Stimulated activated CD8-positive, alpha-beta memory T cell treated with anti-CD3 and anti-CD28 coated beads, Interleukin-7, amount 100 ng/mL, for 48 hours (primary cell): ENCODE data around the gene MINK1.
"Not testable (repeated sequence)": the region's sequence is repeated elsewhere in the genome, so short reads cannot be mapped to it uniquely, and the experiment has no call there.

ENCODE experiments used
- DNase-seq, 2 donors: peaks; one replicate each; pipeline ENCODE4 v3.0.0-alpha.2; 2020; ENCODE audit warnings: low read depth in 1 of 2; ENCODE audit errors: extremely low read depth in 1 of 2

Gene MINK1

GRCh38 chr17:4867535-4867934, 34.4 kb downstream of the MINK1 start:
- DNase-seq = not testable (repeated sequence)

GRCh38 chr17:4869058-4869998, 36.2 kb downstream of the MINK1 start:
- not testable (repeated sequence) for DNase-seq

- DNase-seq = no peak
Measured at GRCh38 chr17:4870855-4871254, 37.7 kb downstream of the MINK1 start.

- DNase-seq = no peak
Measured at GRCh38 chr17:4872786-4873185, 39.6 kb downstream of the MINK1 start.

GRCh38 chr17:4877089-4877488, 43.9 kb downstream of the MINK1 start:
- no peak for DNase-seq

GRCh38 chr17:4879601-4880000, 46.5 kb downstream of the MINK1 start:
- DNase-seq = no peak

- DNase-seq = no peak
Measured at GRCh38 chr17:4880857-4881256, 47.7 kb downstream of the MINK1 start.

GRCh38 chr17:4881761-4882555, 48.8 kb downstream of the MINK1 start:
- DNase-seq = no peak

- no peak for DNase-seq
Measured at GRCh38 chr17:4884489-4884888, 51.3 kb downstream of the MINK1 start.

GRCh38 chr17:4886830-4887229, 53.7 kb downstream of the MINK1 start:
- DNase-seq = no peak

GRCh38 chr17:4887581-4887980, 54.4 kb downstream of the MINK1 start:
- DNase-seq = no peak

- DNase-seq = no peak
Measured at GRCh38 chr17:4891411-4892410, 58.6 kb downstream of the MINK1 start.

GRCh38 chr17:4892499-4893221, 59.5 kb downstream of the MINK1 start:
- DNase-seq = no peak

- DNase-seq = no peak
Measured at GRCh38 chr17:4893272-4893671, 60.1 kb downstream of the MINK1 start.

- DNase-seq = no peak
Measured at GRCh38 chr17:4893721-4894560, 60.8 kb downstream of the MINK1 start.

- no peak for DNase-seq
Measured at GRCh38 chr17:4895121-4895520, 62.0 kb downstream of the MINK1 start.

- DNase-seq = no peak
Measured at GRCh38 chr17:4895657-4896331, 62.7 kb downstream of the MINK1 start.
